Naive thymus-derived CD4-positive, alpha-beta T cell (primary cell): Measurements from ENCODE around the gene SLC12A3. TPM values are rescaled to one million over a fixed set of nuclear protein-coding genes. Genes with fewer than 3 reads are reported as not detected.
"Not testable (repeated sequence)": the region's sequence is repeated elsewhere in the genome, so short reads cannot be mapped to it uniquely, and the experiment has no call there.

ENCODE experiments used
- ATAC-seq: fragments of 150-1000 bp; cut with Tn5 transposase; 2 replicates; pipeline ENCODE4 v1.10.0; 2021; ENCODE audit warnings: mild to moderate bottlenecking, moderate library complexity
- CTCF ChIA-PET: fragments of 350-600 bp; sonication (Branson Sonifier 250); formaldehyde crosslinking; loops from one replicate; lab custom pipeline; 2021; ENCODE audit warnings: antibody characterized with exemption; lab: Charles Lee
- POLR2A ChIA-PET: fragments of 350-600 bp; sonication (Branson Sonifier 250); formaldehyde crosslinking; loops from one replicate; lab custom pipeline; 2021; ENCODE audit warnings: antibody characterized with exemption, inconsistent platforms; lab: Charles Lee
- DNase-seq, 9 donors: peaks; one replicate each; pipeline versions ENCODE4 v3.0.0 to v3.0.0-alpha.2; 2020 to 2022; ENCODE audit warnings: mixed read lengths in 1 of 9
- H3K27ac ChIP-seq: one replicate; pipeline ENCODE4 v1.7.0; 2013; ENCODE audit warnings: mild to moderate bottlenecking, low read depth, low read length, moderate library complexity
- H3K27me3 ChIP-seq, 2 donors: one replicate each; pipeline ENCODE4 v1.7.0; 2013; ENCODE audit warnings: low read length in 2 of 2, mild to moderate bottlenecking in 2 of 2, moderate library complexity in 2 of 2; ENCODE audit not compliant: control insufficient read depth in 2 of 2, insufficient read depth in 2 of 2
- H3K36me3 ChIP-seq, 3 experiments: 1 replicate in 2 of 3; 2 replicates in 1 of 3; pipeline ENCODE4 v1.7.0; 2013; ENCODE audit warnings: low read length in 3 of 3, mild to moderate bottlenecking in 3 of 3, moderate library complexity in 1 of 3; ENCODE audit not compliant: insufficient read depth in 3 of 3, control insufficient read depth in 2 of 3
- H3K4me1 ChIP-seq, 2 donors: one replicate each; pipeline ENCODE4 v1.7.0; 2013; ENCODE audit warnings: low read length in 2 of 2, mild to moderate bottlenecking in 2 of 2, moderate library complexity in 1 of 2; ENCODE audit not compliant: control insufficient read depth in 2 of 2, insufficient read depth in 2 of 2
- H3K4me3 ChIP-seq: 2 replicates; pipeline ENCODE4 v1.7.0; 2013; ENCODE audit warnings: mild to moderate bottlenecking, low read length
- H3K9me3 ChIP-seq, 3 experiments: 1 replicate in 2 of 3; 2 replicates in 1 of 3; pipeline ENCODE4 v1.7.0; 2013; ENCODE audit warnings: low read length in 3 of 3; ENCODE audit not compliant: control insufficient read depth in 2 of 3
- H3K27ac Mint-ChIP-seq, 9 donors: one replicate each; pipeline ENCODE4 v1.8.0; 2020 to 2022; ENCODE audit warnings: mixed read lengths in 9 of 9, mild to moderate bottlenecking in 8 of 9, moderate library complexity in 5 of 9, inconsistent platforms in 2 of 9
- H3K27me3 Mint-ChIP-seq, 5 donors: one replicate each; pipeline ENCODE4 v1.8.0; 2021 to 2022; ENCODE audit warnings: mixed read lengths in 5 of 5, mild to moderate bottlenecking in 1 of 5
- H3K36me3 Mint-ChIP-seq, 5 donors: one replicate each; pipeline ENCODE4 v1.8.0; 2020 to 2022; ENCODE audit warnings: mixed read lengths in 5 of 5, mild to moderate bottlenecking in 3 of 5, inconsistent platforms in 1 of 5
- H3K4me1 Mint-ChIP-seq, 7 donors: one replicate each; pipeline ENCODE4 v1.8.0; 2020 to 2022; ENCODE audit warnings: mixed read lengths in 7 of 7, mild to moderate bottlenecking in 3 of 7, inconsistent platforms in 1 of 7
- H3K4me3 Mint-ChIP-seq, 10 donors: one replicate each; pipeline ENCODE4 v1.8.0; 2020 to 2022; ENCODE audit warnings: mild to moderate bottlenecking in 10 of 10, mixed read lengths in 10 of 10, moderate library complexity in 6 of 10, inconsistent platforms in 2 of 10
- H3K9me3 Mint-ChIP-seq, 11 donors: one replicate each; pipeline ENCODE4 v1.8.0; 2020 to 2022; ENCODE audit warnings: mixed read lengths in 11 of 11, mild to moderate bottlenecking in 4 of 11, inconsistent platforms in 1 of 11, moderate library complexity in 1 of 11
- intact Hi-C, 2 donors: fragments of 100-400 bp; cut with micrococcal nuclease; formaldehyde crosslinking; loops; one replicate each; pipeline ENCODE4 v1.15.1; 2023
- polyA plus RNA-seq, 2 donors: library from polyadenylated mRNA; unstranded; fragments of 300-500 nt; fragmentation: Illumina TruSeq; gene quantifications; one replicate each; pipeline ENCODE4 v1.2.3, GENCODE V29; 2021
- total RNA-seq, 6 experiments: library from RNA in 5 of 6; stranded (reverse) in 5 of 6; gene quantifications; 1 replicate in 5 of 6; 2 replicates in 1 of 6; pipeline ENCODE4 v1.2.3 and lab custom pipeline; 2021 to 2026

Gene SLC12A3
- total and polyA plus RNA-seq, 7 experiments from 2014 or later, result 0.08 to 0.49 TPM; not detected in 5

DNA sequence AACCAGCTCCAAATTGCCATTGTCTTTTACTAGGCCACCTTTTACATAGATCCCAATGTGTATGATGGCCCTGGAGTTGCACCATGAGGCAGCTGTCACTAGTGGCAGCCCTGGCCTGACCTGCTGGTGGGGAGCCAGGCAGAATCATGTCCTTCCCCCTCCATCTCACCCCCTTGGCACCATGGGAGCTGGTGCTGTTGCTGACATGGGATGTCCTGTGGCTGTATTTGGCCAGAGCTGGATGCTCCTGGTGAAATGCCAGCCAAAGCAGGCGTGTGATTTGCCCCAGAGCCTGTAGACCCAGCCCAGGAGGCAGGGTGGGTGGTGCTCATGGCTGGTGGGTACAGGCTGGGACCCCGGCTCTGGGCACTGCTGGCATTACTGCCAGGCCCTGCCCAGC, 18.6 kb downstream of the SLC12A3 start:
- H3K4me1 ChIP-seq, result no peaks in the 10 kb centered on the region
- no peak overlapping the region for H3K27ac Mint-ChIP-seq
- CTCF ChIA-PET, result interaction anchor here (0.7 kb wide), 1 partner anchor 467 kb away, joined by 3 read pairs; no protein-coding TSS in a partner anchor
- no peak overlapping the region for H3K27ac ChIP-seq
- no peaks in the 10 kb centered on the region for H3K9me3 ChIP-seq
- no peak for ATAC-seq
- H3K4me1 Mint-ChIP-seq, result peaks cover 0 to 2% (median 0%) of the 10 kb centered on the region in 7 donors
- DNase-seq, result no peak
- no peaks in the 10 kb centered on the region for H3K36me3 ChIP-seq
- H3K9me3 Mint-ChIP-seq, result no peaks in the 10 kb centered on the region
- no peaks in the 10 kb centered on the region for H3K36me3 Mint-ChIP-seq
- no peak overlapping the region for H3K4me3 Mint-ChIP-seq
- intact Hi-C loops, result no loop called here
- no peak overlapping the region for H3K4me3 ChIP-seq
- H3K27me3 Mint-ChIP-seq, result no peaks in the 10 kb centered on the region
- POLR2A ChIA-PET, result interaction anchor here (0.6 kb wide), 1 partner anchor 48 kb away, joined by 3 read pairs; the partner anchor contains the start of gene HERPUD1
- H3K27me3 ChIP-seq, result no peaks in the 10 kb centered on the region

DNA sequence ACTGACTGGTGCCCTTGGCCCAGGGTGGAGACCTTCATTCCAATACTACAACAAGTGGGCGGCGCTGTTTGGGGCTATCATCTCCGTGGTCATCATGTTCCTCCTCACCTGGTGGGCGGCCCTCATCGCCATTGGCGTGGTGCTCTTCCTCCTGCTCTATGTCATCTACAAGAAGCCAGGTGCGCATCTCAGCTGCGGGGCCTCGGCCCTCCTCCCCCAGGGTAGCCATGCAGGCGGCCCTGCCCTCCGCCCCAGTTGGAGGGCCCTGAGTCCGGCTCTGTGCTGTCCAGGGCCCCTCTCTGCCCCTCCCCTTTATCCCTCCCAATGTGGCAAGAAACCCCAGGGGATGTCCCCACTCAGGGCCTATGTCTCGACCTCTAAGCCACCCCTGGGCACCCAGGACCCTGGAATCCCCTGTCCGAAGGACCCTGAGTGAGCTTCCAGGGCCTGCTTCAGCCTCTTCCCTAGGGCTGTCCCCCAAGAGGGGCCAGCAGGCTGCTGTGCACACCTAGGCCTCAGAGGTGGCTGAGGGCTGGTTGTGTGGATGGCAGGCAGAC, 19.1 kb downstream of the SLC12A3 start:
- Histone ChIP-seq H3K4me1 (no peaks in the 10 kb centered on the region), H3K27me3 (no peaks in the 10 kb centered on the region), H3K9me3 (no peaks in the 10 kb centered on the region), H3K4me3 (no peak overlapping the region), H3K27ac (no peak overlapping the region), H3K36me3 (no peaks in the 10 kb centered on the region)
- Mint-ChIP-seq H3K27ac (no peak overlapping the region), H3K27me3 (no peaks in the 10 kb centered on the region), H3K9me3 (no peaks in the 10 kb centered on the region), H3K4me3 (no peak overlapping the region), H3K36me3 (no peaks in the 10 kb centered on the region), H3K4me1 (peaks cover 0 to 2% (median 0%) of the 10 kb centered on the region in 7 donors)
- ChIA-PET POLR2A (interaction anchor here (0.6 kb wide), 1 partner anchor 48 kb away, joined by 3 read pairs; the partner anchor contains the start of gene HERPUD1), CTCF (interaction anchor here (0.6 kb wide), 1 partner anchor 11 kb away, joined by 6 read pairs; no protein-coding TSS in a partner anchor)
- DNase-seq, result no peak
- intact Hi-C loops, result no loop called here
- no peak for ATAC-seq

GRCh38 chr16:56884929-56885328, 19.9 kb downstream of the SLC12A3 start:
- H3K4me3 ChIP-seq, H3K27ac ChIP-seq, H3K27me3 ChIP-seq, H3K9me3 Mint-ChIP-seq, intact Hi-C loops, H3K4me3 Mint-ChIP-seq, H3K4me1 Mint-ChIP-seq, H3K4me1 ChIP-seq, H3K27ac Mint-ChIP-seq, ATAC-seq, H3K36me3 ChIP-seq, H3K9me3 ChIP-seq, DNase-seq, POLR2A ChIA-PET, H3K27me3 Mint-ChIP-seq, H3K36me3 Mint-ChIP-seq: not testable (repeated sequence)
- CTCF ChIA-PET, result interaction anchor here (0.6 kb wide), 1 partner anchor 10 kb away, joined by 6 read pairs; no protein-coding TSS in a partner anchor

DNA sequence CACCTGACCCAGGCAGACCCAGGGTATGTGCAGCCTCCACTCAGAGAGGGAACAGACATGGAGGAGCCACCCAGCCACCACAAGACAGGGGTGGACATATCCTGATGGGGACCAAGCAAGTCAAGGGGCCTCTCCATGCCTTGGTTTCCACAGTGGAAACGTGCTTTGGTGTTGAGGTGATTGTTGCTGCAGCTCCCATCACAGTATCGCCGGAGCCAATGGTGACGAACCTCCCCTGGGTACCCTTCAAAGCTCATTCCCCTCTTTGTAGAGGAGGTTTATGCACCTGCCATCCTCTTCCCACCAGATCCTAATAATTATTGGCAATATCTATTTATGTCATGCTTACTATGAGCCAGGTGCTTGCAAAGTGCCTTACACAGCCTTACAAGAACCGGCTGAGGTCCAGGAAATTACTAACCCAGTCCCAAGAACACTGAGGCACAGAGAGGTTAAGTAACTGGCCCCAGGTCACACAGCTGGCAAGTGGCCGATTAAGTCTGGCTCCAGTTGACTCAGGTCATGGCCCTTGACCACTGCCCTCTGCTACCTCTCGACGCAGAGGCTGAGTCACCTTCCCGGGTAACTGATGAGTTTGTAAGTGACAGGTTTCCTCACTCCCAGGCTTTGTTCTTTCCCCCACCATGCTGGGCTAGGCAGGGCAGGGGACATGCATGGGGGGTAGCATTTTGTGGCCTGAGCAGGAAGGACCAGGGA, 20.6 kb downstream of the SLC12A3 start:
- no peaks in the 10 kb centered on the region for H3K9me3 ChIP-seq
- intact Hi-C loops, result no loop called here
- no peaks in the 10 kb centered on the region for H3K4me1 ChIP-seq
- Mint-ChIP-seq H3K27me3 (peaks cover 0 to under 1% (median 0%) of the 10 kb centered on the region in 5 donors), H3K4me1 (no peaks in the 10 kb centered on the region), H3K27ac (no peak overlapping the region), H3K4me3 (no peak overlapping the region), H3K9me3 (no peaks in the 10 kb centered on the region), H3K36me3 (no peaks in the 10 kb centered on the region)
- H3K4me3 ChIP-seq, result no peak overlapping the region
- H3K27me3 ChIP-seq, result no peaks in the 10 kb centered on the region
- ChIA-PET CTCF (no interaction called here), POLR2A (no interaction called here)
- no peaks in the 10 kb centered on the region for H3K36me3 ChIP-seq
- DNase-seq (no peak), ATAC-seq (no peak)
- H3K27ac ChIP-seq, result no peak overlapping the region

GRCh38 chr16:56886296-56886695, 21.3 kb downstream of the SLC12A3 start:
- intact Hi-C loops, result no loop called here
- CTCF ChIA-PET, result no interaction called here
- H3K27me3 ChIP-seq, result no peaks in the 10 kb centered on the region
- Mint-ChIP-seq H3K27ac (no peak overlapping the region), H3K4me1 (no peaks in the 10 kb centered on the region), H3K4me3 (no peak overlapping the region), H3K27me3 (peaks cover 0 to 2% (median 0%) of the 10 kb centered on the region in 5 donors), H3K36me3 (no peaks in the 10 kb centered on the region), H3K9me3 (no peaks in the 10 kb centered on the region)
- no peak overlapping the region for H3K27ac ChIP-seq
- ATAC-seq (no peak), DNase-seq (no peak)
- no peaks in the 10 kb centered on the region for H3K9me3 ChIP-seq
- no peaks in the 10 kb centered on the region for H3K4me1 ChIP-seq
- no peak overlapping the region for H3K4me3 ChIP-seq
- POLR2A ChIA-PET, result no interaction called here
- no peaks in the 10 kb centered on the region for H3K36me3 ChIP-seq

GRCh38 chr16:56886826-56887225, 21.8 kb downstream of the SLC12A3 start:
- Mint-ChIP-seq H3K27me3 (peaks cover 0 to 2% (median 0%) of the 10 kb centered on the region in 5 donors), H3K4me3 (no peak overlapping the region), H3K27ac (no peak overlapping the region), H3K36me3 (no peaks in the 10 kb centered on the region), H3K4me1 (no peaks in the 10 kb centered on the region), H3K9me3 (no peaks in the 10 kb centered on the region)
- Histone ChIP-seq H3K9me3 (no peaks in the 10 kb centered on the region), H3K27me3 (no peaks in the 10 kb centered on the region), H3K27ac (no peak overlapping the region), H3K36me3 (no peaks in the 10 kb centered on the region), H3K4me3 (no peak overlapping the region), H3K4me1 (no peaks in the 10 kb centered on the region)
- ATAC-seq (no peak), DNase-seq (no peak)
- POLR2A ChIA-PET, result no interaction called here
- intact Hi-C loops, result no loop called here
- CTCF ChIA-PET, result no interaction called here
